Natural killer cell (primary cell): ENCODE measurements around the gene IL10RA. TPM values are rescaled to one million over a fixed set of nuclear protein-coding genes. Genes with fewer than 3 reads are reported as not detected.
"Not testable (repeated sequence)": the region's sequence is repeated elsewhere in the genome, so short reads cannot be mapped to it uniquely, and the experiment has no call there.

ENCODE experiments used
- ATAC-seq, 3 donors: fragments of 150-1000 bp in 2 of 3; fragments of 200-7000 bp in 1 of 3; cut with Tn5 transposase; 1 replicate in 1 of 3; 2 replicates in 2 of 3; pipeline ENCODE4 v1.10.0; 2021; ENCODE audit warnings: mild to moderate bottlenecking in 2 of 3, moderate library complexity in 2 of 3
- DNase-seq, 2 donors: peaks; one replicate each; pipeline versions ENCODE4 v3.0.0 to v3.0.0-alpha.2; 2013 to 2021; ENCODE audit warnings: mixed read lengths in 1 of 2
- H3K27ac ChIP-seq: one replicate; pipeline ENCODE4 v1.5.1; 2013; ENCODE audit warnings: mild to moderate bottlenecking, low read length
- H3K27me3 ChIP-seq: one replicate; pipeline ENCODE4 v1.6.1; 2013; ENCODE audit warnings: low read length; ENCODE audit not compliant: control insufficient read depth, insufficient read depth
- H3K36me3 ChIP-seq: one replicate; pipeline ENCODE4 v1.6.1; 2013; ENCODE audit warnings: low read length; ENCODE audit not compliant: control insufficient read depth, insufficient read depth
- H3K4me1 ChIP-seq: one replicate; pipeline ENCODE4 v1.6.1; 2013; ENCODE audit warnings: low read length; ENCODE audit not compliant: control insufficient read depth, insufficient read depth
- H3K4me3 ChIP-seq: one replicate; pipeline ENCODE4 v1.5.1; 2013; ENCODE audit warnings: low read length
- H3K9me3 ChIP-seq: one replicate; pipeline ENCODE4 v1.6.1; 2013; ENCODE audit warnings: low read length; ENCODE audit not compliant: control insufficient read depth, insufficient read depth
- H3K27ac Mint-ChIP-seq, 2 donors: one replicate each; pipeline ENCODE4 v1.8.0; 2022; ENCODE audit warnings: mild to moderate bottlenecking in 2 of 2, mixed read lengths in 2 of 2, moderate library complexity in 1 of 2
- H3K27me3 Mint-ChIP-seq, 2 donors: one replicate each; pipeline ENCODE4 v1.8.0; 2022; ENCODE audit warnings: low read depth in 2 of 2, mixed read lengths in 2 of 2
- H3K36me3 Mint-ChIP-seq: one replicate; pipeline ENCODE4 v1.8.0; 2022; ENCODE audit warnings: mixed read lengths
- H3K4me1 Mint-ChIP-seq, 2 donors: one replicate each; pipeline ENCODE4 v1.8.0; 2022; ENCODE audit warnings: mixed read lengths in 2 of 2
- H3K4me3 Mint-ChIP-seq: one replicate; pipeline ENCODE4 v1.8.0; 2022; ENCODE audit warnings: mild to moderate bottlenecking, moderate library complexity, mixed read lengths
- H3K9me3 Mint-ChIP-seq, 2 donors: one replicate each; pipeline ENCODE4 v1.8.0; 2022; ENCODE audit warnings: mixed read lengths in 2 of 2
- CTCF ChIP-seq: fragments of 200-600 bp; IDR thresholded peaks from one replicate; pipeline ENCODE4 v1.8.0; 2022; ENCODE audit warnings: antibody characterized with exemption
- WGBS: methylation state at CpG from one replicate; pipeline ENCODE4 v1.1.7; 2013; ENCODE audit warnings: missing lambda C conversion rate; ENCODE audit not compliant: insufficient coverage; 5-methylcytosine and 5-hydroxymethylcytosine counted together
- intact Hi-C: fragments of 100-400 bp; cut with micrococcal nuclease; formaldehyde crosslinking; loops from one replicate; pipeline ENCODE4 v1.14.2; 2022
- total RNA-seq, 4 donors: library from RNA; stranded (reverse); fragments of 120-200 nt in 1 of 4; gene quantifications; one replicate each; pipeline versions ENCODE4 v1.2.3 to v1.2.4, GENCODE V29; 2013 to 2022

The IL10RA gene
- total RNA-seq, 3 donors from 2014 or later (not counting 1 experiment from before 2014, with no cell fraction given): 263 to 286 (median 268) TPM

GRCh38 chr11:117978291-117978910 lies 7.8 kb upstream of the IL10RA start:
- intact Hi-C loops, H3K9me3 ChIP-seq, H3K9me3 Mint-ChIP-seq, H3K27ac ChIP-seq, H3K36me3 Mint-ChIP-seq, ATAC-seq, H3K36me3 ChIP-seq, H3K4me3 ChIP-seq, H3K4me3 Mint-ChIP-seq, H3K27me3 Mint-ChIP-seq, H3K27me3 ChIP-seq, DNase-seq: not testable (repeated sequence)
- 97% methylated on average over 28 of the region's 36 CpGs for WGBS
- H3K27ac Mint-ChIP-seq: peak overlapping the region; percentile 33 to 52
- H3K4me1 Mint-ChIP-seq: peaks cover 55 to 58% of the 10 kb centered on the region in 2 donors
- peaks cover 75% of the 10 kb centered on the region for H3K4me1 ChIP-seq

DNA sequence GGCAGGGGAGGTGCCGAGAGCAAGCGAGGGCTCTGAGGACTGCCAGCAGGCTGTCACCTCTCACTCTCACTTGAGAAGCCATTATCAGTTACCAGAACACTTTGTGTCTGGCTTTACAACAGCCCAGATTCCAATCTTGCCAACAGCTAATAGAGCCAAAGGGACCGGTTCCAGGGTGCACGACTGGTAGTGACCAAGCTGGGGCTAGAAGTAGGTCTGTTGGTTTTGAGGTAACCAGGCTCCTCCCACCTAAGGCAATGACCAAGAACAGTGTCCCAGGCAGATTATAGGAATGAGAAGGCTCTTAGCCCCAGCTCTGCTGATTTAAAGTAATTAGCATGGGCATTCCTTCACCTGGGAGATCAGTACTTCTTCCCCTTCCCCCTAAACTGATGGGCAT lies 7.2 kb upstream of the IL10RA start:
- no peak for TF ChIP-seq CTCF
- peak overlapping the region; percentile 35 for H3K4me3 Mint-ChIP-seq
- ATAC-seq (no peak), DNase-seq (no peak)
- WGBS: 63% methylated on average over 4 of the region's 4 CpGs
- H3K27ac Mint-ChIP-seq: peak overlapping the region; percentile 80 to 87
- Histone ChIP-seq H3K4me1 (peaks cover 72% of the 10 kb centered on the region), H3K9me3 (no peaks in the 10 kb centered on the region), H3K27me3 (no peaks in the 10 kb centered on the region), H3K4me3 (no peak overlapping the region), H3K36me3 (no peaks in the 10 kb centered on the region), H3K27ac (peak overlapping the region; percentile 50)
- H3K4me1 Mint-ChIP-seq: peaks cover 57 to 59% of the 10 kb centered on the region in 2 donors
- no peaks in the 10 kb centered on the region for H3K27me3 Mint-ChIP-seq
- intact Hi-C loops: no loop called here
- H3K9me3 Mint-ChIP-seq: no peaks in the 10 kb centered on the region
- no peaks in the 10 kb centered on the region for H3K36me3 Mint-ChIP-seq

GRCh38 chr11:117979481-117980211 lies 6.5 kb upstream of the IL10RA start:
- DNase-seq: peak in 1 of 2 donors; percentile 57
- TF ChIP-seq CTCF: no peak
- H3K4me3 ChIP-seq: no peak overlapping the region
- peak overlapping the region; percentile 80 to 87 for H3K27ac Mint-ChIP-seq
- intact Hi-C loops: no loop called here
- H3K4me1 ChIP-seq: peaks cover 70% of the 10 kb centered on the region
- no peaks in the 10 kb centered on the region for H3K27me3 ChIP-seq
- H3K36me3 ChIP-seq: no peaks in the 10 kb centered on the region
- H3K9me3 ChIP-seq: no peaks in the 10 kb centered on the region
- WGBS: 35% methylated on average over 6 of the region's 7 CpGs
- H3K27ac ChIP-seq: peak overlapping the region; percentile 50
- H3K27me3 Mint-ChIP-seq: no peaks in the 10 kb centered on the region
- H3K9me3 Mint-ChIP-seq: no peaks in the 10 kb centered on the region
- peak; percentile 73 to 84 (median 79) for ATAC-seq
- no peaks in the 10 kb centered on the region for H3K36me3 Mint-ChIP-seq
- H3K4me3 Mint-ChIP-seq: peak overlapping the region; percentile 54
- peaks cover 58 to 60% of the 10 kb centered on the region in 2 donors for H3K4me1 Mint-ChIP-seq

- Mint-ChIP-seq H3K36me3 (no peaks in the 10 kb centered on the region), H3K27ac (peak overlapping the region; percentile 80 to 87), H3K4me3 (peak overlapping the region; percentile 54), H3K27me3 (no peaks in the 10 kb centered on the region), H3K9me3 (no peaks in the 10 kb centered on the region), H3K4me1 (peaks cover 62 to 63% of the 10 kb centered on the region in 2 donors)
- no peak for TF ChIP-seq CTCF
- Histone ChIP-seq H3K4me3 (no peak overlapping the region), H3K36me3 (no peaks in the 10 kb centered on the region), H3K4me1 (peaks cover 71% of the 10 kb centered on the region), H3K27ac (peak overlapping the region; percentile 50), H3K9me3 (no peaks in the 10 kb centered on the region), H3K27me3 (no peaks in the 10 kb centered on the region)
- intact Hi-C loops: no loop called here
- ATAC-seq (peak in 1 of 3 donors; percentile 25), DNase-seq (no peak)
- 50% methylated on average over 1 of the region's 2 CpGs for WGBS
Measured at GRCh38 chr11:117980280-117980679, 5.9 kb upstream of the IL10RA start.
